Spleen (tissue), 11 donors: ENCODE data around the gene SMIM45.

Source experiments
- DNase-seq: peaks from one replicate; pipeline ENCODE4 v3.0.0-alpha.2; 2020
- H3K27ac ChIP-seq, 8 donors: fragments of 200-600 bp; sonication (generic) in 7 of 8; 1 replicate in 4 of 8; 2 replicates in 4 of 8; pipeline versions ENCODE4 v1.5.0 to v1.8.0; 2016 to 2021; ENCODE audit warnings: inconsistent platforms in 4 of 8, mild to moderate bottlenecking in 4 of 8, moderate library complexity in 1 of 8
- H3K27me3 ChIP-seq, 7 donors: fragments of 200-600 bp; sonication (generic) in 6 of 7; replicated peaks in 1 of 7; 1 replicate in 4 of 7; 2 replicates in 3 of 7; pipeline versions ENCODE4 v1.5.0 to v1.8.0; 2016 to 2021; ENCODE audit warnings: inconsistent platforms in 3 of 7, mild to moderate bottlenecking in 1 of 7
- H3K36me3 ChIP-seq, 6 donors: fragments of 200-600 bp; sonication (generic) in 5 of 6; 1 replicate in 4 of 6; 2 replicates in 2 of 6; pipeline versions ENCODE4 v1.5.0 to v1.8.0; 2016 to 2021; ENCODE audit warnings: inconsistent platforms in 2 of 6
- H3K4me1 ChIP-seq, 6 donors: fragments of 200-600 bp; sonication (generic) in 5 of 6; 1 replicate in 3 of 6; 2 replicates in 3 of 6; pipeline versions ENCODE4 v1.5.0 to v1.8.0; 2016 to 2021; ENCODE audit warnings: inconsistent platforms in 3 of 6
- H3K4me3 ChIP-seq, 8 donors: fragments of 200-600 bp; sonication (generic) in 7 of 8; 1 replicate in 4 of 8; 2 replicates in 4 of 8; pipeline versions ENCODE4 v1.5.0 to v1.8.0; 2016 to 2021; ENCODE audit warnings: inconsistent platforms in 4 of 8, mild to moderate bottlenecking in 4 of 8, moderate library complexity in 2 of 8
- H3K9me3 ChIP-seq, 8 donors: fragments of 200-600 bp; sonication (generic) in 7 of 8; 1 replicate in 4 of 8; 2 replicates in 4 of 8; pipeline versions ENCODE4 v1.5.0 to v1.8.0; 2016 to 2021; ENCODE audit warnings: inconsistent platforms in 4 of 8
- CTCF ChIP-seq, 11 experiments: fragments of 200-600 bp in 7 of 11; fragments of 450-650 bp in 4 of 11; sonication (generic) in 4 of 11; IDR thresholded peaks in 8 of 11; conservative IDR thresholded peaks in 3 of 11; 1 replicate in 7 of 11; 2 replicates in 4 of 11; pipeline versions ENCODE4 v1.4.0 to v1.8.0; 2016 to 2021; ENCODE audit warnings: antibody characterized with exemption in 11 of 11, inconsistent platforms in 4 of 11, mild to moderate bottlenecking in 1 of 11
- POLR2A ChIP-seq, 3 donors: fragments of 450-650 bp; IDR thresholded peaks; one replicate each; pipeline ENCODE4 v1.5.1; 2017; ENCODE audit warnings: antibody characterized with exemption in 3 of 3, mild to moderate bottlenecking in 1 of 3
- POLR2AphosphoS5 ChIP-seq, 3 donors: sonication (generic); formaldehyde crosslinking; IDR thresholded peaks; one replicate each; pipeline ENCODE4 v1.5.1; 2017; ENCODE audit warnings: antibody characterized with exemption in 3 of 3
- WGBS, 5 donors: extraction: QIAGEN DNeasy Blood & Tissue Kit in 3 of 5; methylation state at CpG; one replicate each; pipeline versions ENCODE4 v1.1.5 to v1.1.7; 2013 to 2018; 5-methylcytosine and 5-hydroxymethylcytosine counted together
- intact Hi-C: fragments of 100-400 bp; cut with DNase I; formaldehyde crosslinking; loops from one replicate; pipeline ENCODE4 v1.15.0; 2023; ENCODE audit warnings: low total_unique reads
- donor health status: healthy with polysubstance abuse.
- donor health status: DM: no; HTN: no; CAD: no; lungs with moderate emphysema.
- donor health status: DM: no; HTN: no; CAD: no.
- donor health status: Bipolar disorder and iron deficiency.
- donor health status: healthy.
- donor health status: DM: no; HTN: no; CAD: no.
- donor health status: DM: yes; HTN: yes; CAD: no.

SMIM45 gene

GRCh38 chr22:41978732-41979131 is 26.8 kb downstream of the SMIM45 start:
- intact Hi-C loops = no loop called here
- peaks cover 0 to 52% (median 23%) of the 10 kb centered on the region in 7 donors for H3K27me3 ChIP-seq
- WGBS, 5 donors = 82 to 100% (median 93%) methylated on average over 1 of the region's 1 CpG

GRCh38 chr22:41979423-41980250 is 27.7 kb downstream of the SMIM45 start:
- H3K27ac ChIP-seq = no peak overlapping the region
- peaks cover 0 to 43% (median 23%) of the 10 kb centered on the region in 7 donors for H3K27me3 ChIP-seq
- 80 to 88% (median 85%) methylated on average over 9 of the region's 9 CpGs for WGBS, 5 donors
- TF ChIP-seq POLR2A (IDR thresholded peaks at IDR 0.05) = no peak
- no peak for TF ChIP-seq CTCF (IDR thresholded peaks at IDR 0.05 in 8 of 11, conservative IDR thresholded peaks at IDR 0.05 in 3 of 11)
- no peak for TF ChIP-seq POLR2AphosphoS5 (IDR thresholded peaks at IDR 0.05)
- intact Hi-C loops = no loop called here
- H3K36me3 ChIP-seq = no peaks in the 10 kb centered on the region
- H3K9me3 ChIP-seq = no peaks in the 10 kb centered on the region
- peaks cover 3 to 17% (median 13%) of the 10 kb centered on the region in 6 donors for H3K4me1 ChIP-seq
- no peak overlapping the region for H3K4me3 ChIP-seq
- DNase-seq = no peak

More at GRCh38 chr22:41978732-41979131, 26.8 kb downstream of the SMIM45 start:
- no peak overlapping the region for H3K4me3 ChIP-seq
- no peak for DNase-seq
- no peak overlapping the region for H3K27ac ChIP-seq
- H3K36me3 ChIP-seq = no peaks in the 10 kb centered on the region
- peaks cover 3 to 17% (median 13%) of the 10 kb centered on the region in 6 donors for H3K4me1 ChIP-seq
- TF ChIP-seq POLR2AphosphoS5 (IDR thresholded peaks at IDR 0.05) = no peak
- TF ChIP-seq POLR2A (IDR thresholded peaks at IDR 0.05) = no peak
- no peak for TF ChIP-seq CTCF (IDR thresholded peaks at IDR 0.05 in 8 of 11, conservative IDR thresholded peaks at IDR 0.05 in 3 of 11)
- no peaks in the 10 kb centered on the region for H3K9me3 ChIP-seq

- Histone ChIP-seq H3K4me1 (no peaks in the 10 kb centered on the region), H3K27me3 (peaks cover 0 to 12% (median under 1%) of the 10 kb centered on the region in 7 donors), H3K9me3 (no peaks in the 10 kb centered on the region), H3K27ac (no peak overlapping the region), H3K36me3 (no peaks in the 10 kb centered on the region), H3K4me3 (no peak overlapping the region)
- WGBS, 5 donors = 67 to 82% (median 74%) methylated on average over 5 of the region's 5 CpGs
- no peak for TF ChIP-seq POLR2A (IDR thresholded peaks at IDR 0.05)
- intact Hi-C loops = no loop called here
- no peak for DNase-seq
Measured at GRCh38 chr22:41982865-41983264, 30.9 kb downstream of the SMIM45 start.

- H3K27me3 ChIP-seq = peaks cover 0 to 6% (median 0%) of the 10 kb centered on the region in 7 donors
- H3K27ac ChIP-seq = no peak overlapping the region
- intact Hi-C loops = no loop called here
- H3K9me3 ChIP-seq = no peaks in the 10 kb centered on the region
- WGBS, 5 donors = 63 to 84% (median 70%) methylated on average over 6 of the region's 6 CpGs
- H3K4me3 ChIP-seq = no peak overlapping the region
- H3K4me1 ChIP-seq = no peaks in the 10 kb centered on the region
- TF ChIP-seq CTCF (IDR thresholded peaks at IDR 0.05 in 8 of 11, conservative IDR thresholded peaks at IDR 0.05 in 3 of 11) (no peak), POLR2A (IDR thresholded peaks at IDR 0.05) (no peak), POLR2AphosphoS5 (IDR thresholded peaks at IDR 0.05) (no peak)
- H3K36me3 ChIP-seq = no peaks in the 10 kb centered on the region
- no peak for DNase-seq
Measured at GRCh38 chr22:41983513-41984405, 31.8 kb downstream of the SMIM45 start.
